Vagina (tissue), 2 donors: Measurements from ENCODE around the gene TMTC1. TPM values are rescaled to one million over a fixed set of nuclear protein-coding genes. Genes with fewer than 3 reads are reported as not detected.

Experiments
- DNase-seq, 2 donors: peaks; one replicate each; pipeline ENCODE4 v3.0.0-alpha.2; 2017; ENCODE audit errors: extremely low spot score in 2 of 2
- H3K27ac ChIP-seq: fragments of 200-600 bp; sonication (generic); one replicate; pipeline ENCODE4 v1.5.1; 2019
- H3K27me3 ChIP-seq: fragments of 200-600 bp; sonication (generic); one replicate; pipeline ENCODE4 v1.5.1; 2019
- H3K36me3 ChIP-seq, 2 donors: fragments of 200-600 bp; sonication (generic); one replicate each; pipeline ENCODE4 v1.5.1; 2017 to 2019
- H3K4me1 ChIP-seq: fragments of 200-600 bp; sonication (generic); one replicate; pipeline ENCODE4 v1.5.1; 2019
- H3K4me3 ChIP-seq, 2 donors: fragments of 200-600 bp; sonication (generic); 1 replicate in 1 of 2; 2 replicates in 1 of 2; pipeline ENCODE4 v1.5.1; 2016 to 2019
- H3K9me3 ChIP-seq: fragments of 200-600 bp; sonication (generic); one replicate; pipeline ENCODE4 v1.5.1; 2019
- CTCF ChIP-seq, 3 experiments: fragments of 450-650 bp in 2 of 3; fragments of 200-600 bp in 1 of 3; sonication (generic) in 1 of 3; IDR thresholded peaks; one replicate each; pipeline ENCODE4 v1.5.1; 2017 to 2019; ENCODE audit warnings: antibody characterized with exemption in 3 of 3, mild to moderate bottlenecking in 2 of 3, moderate library complexity in 2 of 3
- POLR2A ChIP-seq, 2 donors: fragments of 450-650 bp; IDR thresholded peaks; one replicate each; pipeline ENCODE4 v1.6.1; 2017; ENCODE audit warnings: antibody characterized with exemption in 2 of 2, mild to moderate bottlenecking in 2 of 2, moderate library complexity in 2 of 2
- POLR2AphosphoS5 ChIP-seq, 2 donors: sonication (generic); formaldehyde crosslinking; IDR thresholded peaks; one replicate each; pipeline ENCODE4 v1.9.0; 2017; ENCODE audit warnings: antibody characterized with exemption in 2 of 2, mild to moderate bottlenecking in 2 of 2, low read depth in 1 of 2; ENCODE audit not compliant: insufficient read depth in 1 of 2
- intact Hi-C: fragments of 100-400 bp; cut with DNase I; formaldehyde crosslinking; loops from one replicate; pipeline ENCODE4 v1.15.1; 2023
- total RNA-seq: library from RNA; depleted of rRNA; stranded (reverse); fragments of >200 nt; gene quantifications from one replicate; pipeline ENCODE4 v1.2.3, GENCODE V29; 2016

TMTC1 gene
- total RNA-seq, 1 donor from 2014 or later, result 63.8 TPM

- TF ChIP-seq CTCF (IDR thresholded peaks at IDR 0.05) (no peak), POLR2A (IDR thresholded peaks at IDR 0.05) (no peak), POLR2AphosphoS5 (IDR thresholded peaks at IDR 0.05; ENCODE audit: insufficient read depth in 1 of 2, low read depth in 1 of 2) (no peak)
- intact Hi-C loops, result no loop called here
- H3K36me3 ChIP-seq, result no peaks in the 10 kb centered on the region
Observed at GRCh38 chr12:29517264-29517663, 266.5 kb downstream of the TMTC1 start.

GRCh38 chr12:29516431-29516875 is 267.3 kb downstream of the TMTC1 start:
- H3K9me3 ChIP-seq, result no peaks in the 10 kb centered on the region
- no peak for DNase-seq
- H3K4me3 ChIP-seq, result no peak overlapping the region
- no peak overlapping the region for H3K27ac ChIP-seq
- no peaks in the 10 kb centered on the region for H3K36me3 ChIP-seq
- intact Hi-C loops, result no loop called here
- H3K4me1 ChIP-seq, result no peaks in the 10 kb centered on the region
- TF ChIP-seq POLR2AphosphoS5 (IDR thresholded peaks at IDR 0.05; ENCODE audit: insufficient read depth in 1 of 2, low read depth in 1 of 2) (no peak), POLR2A (IDR thresholded peaks at IDR 0.05) (no peak), CTCF (IDR thresholded peaks at IDR 0.05) (no peak)
- H3K27me3 ChIP-seq, result no peaks in the 10 kb centered on the region

More at GRCh38 chr12:29517264-29517663, 266.5 kb downstream of the TMTC1 start:
- no peaks in the 10 kb centered on the region for H3K27me3 ChIP-seq
- no peak overlapping the region for H3K27ac ChIP-seq
- no peak for DNase-seq
- H3K9me3 ChIP-seq, result no peaks in the 10 kb centered on the region
- no peak overlapping the region for H3K4me3 ChIP-seq
- no peaks in the 10 kb centered on the region for H3K4me1 ChIP-seq

- intact Hi-C loops, result no loop called here
- Histone ChIP-seq H3K4me3 (no peak overlapping the region), H3K36me3 (no peaks in the 10 kb centered on the region), H3K27me3 (no peaks in the 10 kb centered on the region), H3K27ac (no peak overlapping the region), H3K9me3 (no peaks in the 10 kb centered on the region), H3K4me1 (no peaks in the 10 kb centered on the region)
- no peak for TF ChIP-seq POLR2A (IDR thresholded peaks at IDR 0.05)
- DNase-seq, result no peak
Observed at GRCh38 chr12:29510591-29511185, 273.1 kb downstream of the TMTC1 start.

GRCh38 chr12:29509503-29509902 is 274.2 kb downstream of the TMTC1 start:
- TF ChIP-seq POLR2AphosphoS5 (IDR thresholded peaks at IDR 0.05; ENCODE audit: insufficient read depth in 1 of 2, low read depth in 1 of 2) (no peak), CTCF (IDR thresholded peaks at IDR 0.05) (no peak), POLR2A (IDR thresholded peaks at IDR 0.05) (no peak)
- DNase-seq, result no peak
- Histone ChIP-seq H3K36me3 (no peaks in the 10 kb centered on the region), H3K4me3 (no peak overlapping the region), H3K4me1 (no peaks in the 10 kb centered on the region), H3K27me3 (no peaks in the 10 kb centered on the region), H3K9me3 (no peaks in the 10 kb centered on the region), H3K27ac (no peak overlapping the region)
- intact Hi-C loops, result no loop called here

- Histone ChIP-seq H3K27ac (no peak overlapping the region), H3K4me3 (no peak overlapping the region), H3K27me3 (no peaks in the 10 kb centered on the region), H3K9me3 (no peaks in the 10 kb centered on the region), H3K36me3 (no peaks in the 10 kb centered on the region), H3K4me1 (no peaks in the 10 kb centered on the region)
- intact Hi-C loops, result no loop called here
- no peak for TF ChIP-seq POLR2A (IDR thresholded peaks at IDR 0.05)
- DNase-seq, result no peak
Observed at GRCh38 chr12:29508949-29509348, 274.8 kb downstream of the TMTC1 start.

- Histone ChIP-seq H3K36me3 (no peaks in the 10 kb centered on the region), H3K27me3 (no peaks in the 10 kb centered on the region), H3K4me3 (no peak overlapping the region), H3K27ac (no peak overlapping the region), H3K4me1 (no peaks in the 10 kb centered on the region), H3K9me3 (no peaks in the 10 kb centered on the region)
- intact Hi-C loops, result no loop called here
- TF ChIP-seq POLR2AphosphoS5 (IDR thresholded peaks at IDR 0.05; ENCODE audit: insufficient read depth in 1 of 2, low read depth in 1 of 2) (no peak), CTCF (IDR thresholded peaks at IDR 0.05) (no peak), POLR2A (IDR thresholded peaks at IDR 0.05) (no peak)
- DNase-seq, result no peak
Observed at GRCh38 chr12:29505122-29505521, 278.6 kb downstream of the TMTC1 start.
